SK-N-SH (cell line): ENCODE data around the gene UNC13D. TPM values are rescaled to one million over a fixed set of nuclear protein-coding genes. Genes with fewer than 3 reads are reported as not detected.
A peak's percentile ranks its signal among the peaks of the same experiment; 100 is the strongest.

Experiments used
- CTCF ChIA-PET: fragments of 300-600, 350-600 bp; formaldehyde crosslinking; extraction: SDS; loops from one replicate; lab custom pipeline; 2021; lab: Yijun Ruan, JAX
- POLR2A ChIA-PET: fragments of 350-600 bp; sonication (Branson Sonifier 250); formaldehyde crosslinking; extraction: SDS; loops from one replicate; lab custom pipeline; 2020; ENCODE audit warnings: antibody characterized with exemption, inconsistent platforms; lab: Yijun Ruan, JAX
- DNase-seq: peaks from one replicate; pipeline ENCODE4 v3.0.0; 2012
- H2AFZ ChIP-seq: fragments of 200-600 bp; sonication (generic); 2 replicates; pipeline ENCODE4 v1.8.1; 2016; ENCODE audit warnings: antibody characterized with exemption, mild to moderate bottlenecking, low read depth
- H3F3A ChIP-seq: fragments of 200-600 bp; sonication (generic); replicated peaks from 2 replicates; pipeline ENCODE3; 2016; ENCODE audit warnings: antibody characterized with exemption, mild to moderate bottlenecking; ENCODE audit not compliant: insufficient read depth
- H3K27ac ChIP-seq, 2 experiments: fragments of 200-500 bp in 1 of 2; fragments of 200-600 bp in 1 of 2; sonication (Bioruptor generic) in 1 of 2; sonication (generic), shearing (Covaris generic) in 1 of 2; 2 replicates each; pipeline versions ENCODE4 v1.5.1 to v1.6.1; 2014 to 2016; ENCODE audit warnings: low read depth in 2 of 2, inconsistent platforms in 1 of 2, low read length in 1 of 2, mild to moderate bottlenecking in 1 of 2, mixed read lengths in 1 of 2
- H3K27me3 ChIP-seq: fragments of 200-600 bp; sonication (generic), shearing (Covaris generic); 2 replicates; pipeline ENCODE4 v1.6.1; 2016; ENCODE audit warnings: mixed run types; ENCODE audit not compliant: insufficient read depth
- H3K36me3 ChIP-seq, 2 experiments: fragments of 200-500 bp in 1 of 2; fragments of 200-600 bp in 1 of 2; sonication (Bioruptor generic) in 1 of 2; sonication (generic) in 1 of 2; replicated peaks in 1 of 2; 2 replicates each; pipeline versions ENCODE3 to v1.5.1; 2014 to 2016; ENCODE audit warnings: low read length in 1 of 2, mild to moderate bottlenecking in 1 of 2; ENCODE audit not compliant: insufficient read depth in 2 of 2, control insufficient read depth in 1 of 2
- H3K4me1 ChIP-seq, 2 experiments: fragments of 200-500 bp in 1 of 2; fragments of 200-600 bp in 1 of 2; sonication (Bioruptor generic) in 1 of 2; sonication (generic), shearing (Covaris generic) in 1 of 2; 2 replicates each; pipeline versions ENCODE4 v1.5.1 to v1.6.1; 2014 to 2016; ENCODE audit warnings: low read depth in 1 of 2, low read length in 1 of 2, mixed run types in 1 of 2; ENCODE audit not compliant: insufficient read depth in 2 of 2, control insufficient read depth in 1 of 2
- H3K4me2 ChIP-seq: fragments of 200-600 bp; sonication (generic), shearing (Covaris generic); 2 replicates; pipeline ENCODE4 v1.6.1; 2017; ENCODE audit warnings: mixed run types
- H3K4me3 ChIP-seq, 2 experiments: fragments of 200-500 bp in 1 of 2; fragments of 200-600 bp in 1 of 2; sonication (Bioruptor generic) in 1 of 2; sonication (generic), shearing (Covaris generic) in 1 of 2; 2 replicates each; pipeline versions ENCODE4 v1.5.1 to v1.8.1; 2014 to 2016; ENCODE audit warnings: low read depth in 2 of 2, inconsistent platforms in 1 of 2, low read length in 1 of 2, mild to moderate bottlenecking in 1 of 2, mixed read lengths in 1 of 2, moderate library complexity in 1 of 2
- H3K79me2 ChIP-seq: fragments of 200-600 bp; sonication (generic); 2 replicates; pipeline ENCODE4 v1.8.1; 2017; ENCODE audit warnings: mild to moderate bottlenecking; ENCODE audit not compliant: insufficient read depth
- H3K9ac ChIP-seq: fragments of 200-600 bp; sonication (generic); 2 replicates; pipeline ENCODE4 v1.6.1; 2017; ENCODE audit warnings: mixed run types
- H3K9me2 ChIP-seq: fragments of 200-600 bp; sonication (generic); 2 replicates; pipeline ENCODE4 v1.6.1; 2017; ENCODE audit warnings: mixed run types
- H3K9me3 ChIP-seq: fragments of 200-600 bp; sonication (generic); 2 replicates; pipeline ENCODE4 v1.6.1; 2017; ENCODE audit warnings: mixed run types, mild to moderate bottlenecking, moderate library complexity
- H4K20me1 ChIP-seq: fragments of 200-600 bp; sonication (generic); 2 replicates; pipeline ENCODE4 v1.6.1; 2017; ENCODE audit warnings: mild to moderate bottlenecking, mixed run types; ENCODE audit not compliant: insufficient read depth
- CHD2 ChIP-seq: fragments of 150-350 bp; IDR thresholded peaks from 2 replicates; pipeline ENCODE4 v1.6.1; 2018; ENCODE audit warnings: low read length; ENCODE audit not compliant: partially characterized antibody
- CTCF ChIP-seq: fragments of 200-600 bp; sonication (generic); IDR thresholded peaks from 2 replicates; pipeline ENCODE4 v1.6.1; 2017; ENCODE audit warnings: antibody characterized with exemption, mild to moderate bottlenecking, moderate library complexity
- ELF1 ChIP-seq: IDR thresholded peaks from 2 replicates; pipeline ENCODE4 v1.4.0; 2012
- EP300 ChIP-seq, 2 experiments: IDR thresholded peaks; 2 replicates each; pipeline versions ENCODE4 v1.4.0 to v1.6.1; 2012; ENCODE audit warnings: borderline replicate concordance in 1 of 2, low read depth in 1 of 2, low read length in 1 of 2
- FOXJ3 ChIP-seq: sonication (generic); formaldehyde crosslinking; IDR thresholded peaks from 2 replicates; pipeline ENCODE4 v1.5.1; 2020; ENCODE audit warnings: mild to moderate bottlenecking, missing genetic modification reagents
- GATA2 ChIP-seq: sonication (generic); formaldehyde crosslinking; IDR thresholded peaks from 2 replicates; pipeline ENCODE4 v1.5.0; 2020; ENCODE audit warnings: mild to moderate bottlenecking, missing genetic modification reagents
- IRF3 ChIP-seq: fragments of 150-350 bp; IDR thresholded peaks from 2 replicates; pipeline ENCODE4 v1.6.1; 2016; ENCODE audit warnings: mild to moderate bottlenecking, low read depth, low read length
- MXI1 ChIP-seq: IDR thresholded peaks from 2 replicates; pipeline ENCODE4 v1.6.1; 2012; ENCODE audit warnings: mild to moderate bottlenecking, low read depth, low read length, improper control_type of control experiment
- NRF1 ChIP-seq: IDR thresholded peaks from 2 replicates; pipeline ENCODE4 v1.6.1; 2012; ENCODE audit warnings: low read depth, mild to moderate bottlenecking, low read length
- POLR2AphosphoS5 ChIP-seq: IDR thresholded peaks from 2 replicates; pipeline ENCODE4 v1.6.1; 2012; ENCODE audit warnings: low read depth, low read length
- REST ChIP-seq: IDR thresholded peaks from 2 replicates; pipeline ENCODE4 v1.6.1; 2012; ENCODE audit warnings: mild to moderate bottlenecking, low read depth, low read length, moderate library complexity
- RXRA ChIP-seq: IDR thresholded peaks from 2 replicates; pipeline ENCODE4 v1.4.0; 2012; ENCODE audit warnings: low read depth, mild to moderate bottlenecking, borderline replicate concordance
- USF1 ChIP-seq: IDR thresholded peaks from 2 replicates; pipeline ENCODE4 v1.4.0; 2012; ENCODE audit warnings: low read depth, borderline replicate concordance
- YY1 ChIP-seq: IDR thresholded peaks from 2 replicates; pipeline ENCODE4 v1.4.0; 2012; ENCODE audit warnings: low read depth, mild to moderate bottlenecking
- WGBS: methylation state at CpG from one replicate; pipeline ENCODE4 v1.1.6; 2017; ENCODE audit warnings: low lambda C conversion rate; 5-methylcytosine and 5-hydroxymethylcytosine counted together
- polyA plus RNA-seq, 3 experiments: library from polyadenylated mRNA; depleted of rRNA; stranded (reverse); fragments of >200 nt; gene quantifications; 2 replicates each; pipeline ENCODE4 v1.2.3, GENCODE V29; 2012

Gene UNC13D
- polyA plus RNA-seq, 1 of the 3 experiments (the other 2 are of a cell fraction) = 0.99 TPM

- Histone ChIP-seq H2AFZ (no peak overlapping the region), H3K4me3 (no peak overlapping the region), H3K4me1 (peaks cover 10 to 22% of the 10 kb centered on the region in 2 experiments; a peak in 3 of 4 replicates), H3K9me2 (no peaks in the 10 kb centered on the region), H3F3A (peaks cover 9% of the 10 kb centered on the region), H3K4me2 (no peak overlapping the region), H3K27me3 (no peaks in the 10 kb centered on the region), H3K36me3 (peaks cover 19 to 71% of the 10 kb centered on the region in 2 experiments), H4K20me1 (no peaks in the 10 kb centered on the region), H3K27ac (no peak overlapping the region), H3K79me2 (no peaks in the 10 kb centered on the region), H3K9me3 (no peaks in the 10 kb centered on the region), H3K9ac (no peak overlapping the region)
- ChIA-PET CTCF (interaction anchor here (1.4 to 7.6 kb wide), 3 partner anchors 9 to 69 kb away, joined by 3 to 90 read pairs (median 4); a partner anchor contains a TSS), POLR2A (interaction anchor here (1.3 kb wide), 1 partner anchor 10 kb away, joined by 3 read pairs; no protein-coding TSS in a partner anchor)
- DNase-seq = peak; percentile 41
- 85% methylated on average over 7 of the region's 7 CpGs for WGBS
- TF ChIP-seq CHD2 = no peak
- no peak for TF ChIP-seq GATA2 (CRISPR knock-in tag)
- no peak for TF ChIP-seq REST
- TF ChIP-seq MXI1 = no peak
- TF ChIP-seq FOXJ3 = no peak
- TF ChIP-seq ELF1 = no peak
- TF ChIP-seq NRF1 = no peak
- TF ChIP-seq POLR2AphosphoS5 = no peak
- no peak for TF ChIP-seq YY1
- TF ChIP-seq CTCF = no peak
- TF ChIP-seq RXRA = no peak
Measured at GRCh38 chr17:75819116-75819515, 25.1 kb downstream of the UNC13D start.

GRCh38 chr17:75818326-75818885, 25.8 kb downstream of the UNC13D start:
- Histone ChIP-seq H2AFZ (no peak overlapping the region), H3K36me3 (peaks cover 19 to 68% of the 10 kb centered on the region in 2 experiments), H3K4me2 (no peak overlapping the region), H4K20me1 (no peaks in the 10 kb centered on the region), H3F3A (peaks cover 9% of the 10 kb centered on the region), H3K79me2 (no peaks in the 10 kb centered on the region), H3K9me3 (no peaks in the 10 kb centered on the region), H3K4me1 (peaks cover 10 to 22% of the 10 kb centered on the region in 2 experiments; a peak in 3 of 4 replicates), H3K27me3 (no peaks in the 10 kb centered on the region), H3K9ac (no peak overlapping the region), H3K9me2 (no peaks in the 10 kb centered on the region)
- peak; percentile 31 for DNase-seq
- WGBS = 94% methylated on average over 13 of the region's 16 CpGs
- POLR2A ChIA-PET = interaction anchor here (0.9 to 1.3 kb wide), 2 partner anchors 9 to 38 kb away, joined by 3 read pairs; no protein-coding TSS in a partner anchor
- TF ChIP-seq USF1 (no peak), IRF3 (no peak), EP300 (IDR thresholded peaks at IDR 0.05; ENCODE audit: borderline replicate concordance in 1 of 2, low read depth in 1 of 2, low read length in 1 of 2) (no peak)
- TF ChIP-seq, all 33 proteins: peak for 0
- H3K27ac ChIP-seq = no peak overlapping the region
- CTCF ChIA-PET = interaction anchor here (1.2 to 7.6 kb wide), 5 partner anchors 10 to 68 kb away, joined by 3 to 90 read pairs (median 4); a partner anchor contains a TSS
- H3K4me3 ChIP-seq = no peak overlapping the region
